Subcutaneous abdominal adipose tissue (tissue), 5 donors: ENCODE data around the gene VPS13D.
"Not testable (repeated sequence)": the region's sequence is repeated elsewhere in the genome, so short reads cannot be mapped to it uniquely, and the experiment has no call there.

ENCODE experiments used
- H3K27ac ChIP-seq: one replicate; pipeline ENCODE4 v1.7.0; 2013; ENCODE audit warnings: low read depth, mild to moderate bottlenecking, inconsistent platforms, low read length, moderate library complexity
- H3K27me3 ChIP-seq, 5 donors: one replicate each; pipeline ENCODE4 v1.7.0; 2013; ENCODE audit warnings: low read length in 5 of 5, inconsistent platforms in 1 of 5; ENCODE audit not compliant: control insufficient read depth in 5 of 5, insufficient read depth in 4 of 5
- H3K36me3 ChIP-seq, 5 donors: one replicate each; pipeline ENCODE4 v1.7.0; 2013; ENCODE audit warnings: low read length in 5 of 5; ENCODE audit not compliant: control insufficient read depth in 5 of 5, insufficient read depth in 5 of 5
- H3K4me1 ChIP-seq, 5 donors: one replicate each; pipeline ENCODE4 v1.7.0; 2013; ENCODE audit warnings: low read length in 5 of 5, mild to moderate bottlenecking in 3 of 5, moderate library complexity in 1 of 5; ENCODE audit not compliant: control insufficient read depth in 5 of 5, insufficient read depth in 5 of 5
- H3K4me3 ChIP-seq, 5 donors: one replicate each; pipeline ENCODE4 v1.7.0; 2013; ENCODE audit warnings: low read length in 5 of 5, low read depth in 1 of 5
- H3K9ac ChIP-seq, 5 donors: one replicate each; pipeline ENCODE4 v1.7.0; 2013; ENCODE audit warnings: low read length in 5 of 5, mild to moderate bottlenecking in 4 of 5, moderate library complexity in 3 of 5
- H3K9me3 ChIP-seq, 5 donors: one replicate each; pipeline ENCODE4 v1.7.0; 2013; ENCODE audit warnings: low read length in 5 of 5; ENCODE audit not compliant: control insufficient read depth in 5 of 5
- donor health status: healthy.
- donor health status: healthy.
- donor health status: healthy.
- donor health status: healthy.
- donor health status: healthy.

The VPS13D gene

GRCh38 chr1:12464045-12464461 lies 234.2 kb downstream of the VPS13D start:
- H3K36me3 ChIP-seq, result peaks cover 0 to 31% (median 4%) of the 10 kb centered on the region in 5 donors
- peak overlapping the region; percentile 77 for H3K27ac ChIP-seq
- H3K4me3 ChIP-seq, result no peak overlapping the region
- no peaks in the 10 kb centered on the region for H3K27me3 ChIP-seq
- H3K9ac ChIP-seq, result peak overlapping the region in 1 of 5 donors; percentile 78
- H3K4me1 ChIP-seq, result peaks cover 13 to 53% (median 44%) of the 10 kb centered on the region in 5 donors
- H3K9me3 ChIP-seq, result no peaks in the 10 kb centered on the region

GRCh38 chr1:12464598-12465056 lies 234.8 kb downstream of the VPS13D start:
- Histone ChIP-seq H3K27me3 (no peaks in the 10 kb centered on the region), H3K4me3 (no peak overlapping the region), H3K9ac (peak overlapping the region in 2 of 5 donors; percentile 23 to 78), H3K36me3 (peaks cover 0 to 29% (median 3%) of the 10 kb centered on the region in 5 donors), H3K4me1 (peaks cover 13 to 52% (median 46%) of the 10 kb centered on the region in 5 donors), H3K27ac (peak overlapping the region; percentile 77), H3K9me3 (no peaks in the 10 kb centered on the region)

- Histone ChIP-seq H3K4me1 (peaks cover 17 to 54% (median 50%) of the 10 kb centered on the region in 5 donors), H3K27me3 (no peaks in the 10 kb centered on the region), H3K27ac (peak overlapping the region; percentile 77), H3K36me3 (peaks cover 0 to 26% (median 3%) of the 10 kb centered on the region in 5 donors), H3K9me3 (no peaks in the 10 kb centered on the region), H3K4me3 (no peak overlapping the region), H3K9ac (peak overlapping the region in 1 of 5 donors; percentile 15)
Observed at GRCh38 chr1:12465126-12465525, 235.3 kb downstream of the VPS13D start.

DNA sequence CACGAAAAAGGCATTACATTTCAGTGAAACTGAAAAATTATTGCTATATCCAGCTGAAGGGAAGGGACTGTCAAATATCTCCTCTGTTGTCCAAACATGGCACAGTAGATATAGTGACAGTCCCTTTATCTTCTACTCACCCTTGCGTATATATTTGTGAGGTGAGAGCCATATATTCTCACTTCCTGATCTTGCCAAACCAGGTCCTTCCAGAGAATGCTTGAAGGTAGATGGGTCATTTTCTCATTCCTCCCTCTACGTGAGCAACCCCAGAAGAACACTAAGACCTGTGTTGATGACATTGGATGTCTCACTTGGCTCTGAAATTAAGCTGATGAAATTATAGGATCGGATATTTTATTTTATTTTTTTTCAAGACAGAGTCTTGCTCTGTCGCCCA lies 237.0 kb downstream of the VPS13D start:
- H3K27me3 ChIP-seq, result no peaks in the 10 kb centered on the region
- no peak overlapping the region for H3K9ac ChIP-seq
- peaks cover 0 to 25% (median 3%) of the 10 kb centered on the region in 5 donors for H3K36me3 ChIP-seq
- H3K4me3 ChIP-seq, result no peak overlapping the region
- H3K9me3 ChIP-seq, result no peaks in the 10 kb centered on the region
- peaks cover 11 to 42% (median 38%) of the 10 kb centered on the region in 5 donors for H3K4me1 ChIP-seq
- H3K27ac ChIP-seq, result no peak overlapping the region

DNA sequence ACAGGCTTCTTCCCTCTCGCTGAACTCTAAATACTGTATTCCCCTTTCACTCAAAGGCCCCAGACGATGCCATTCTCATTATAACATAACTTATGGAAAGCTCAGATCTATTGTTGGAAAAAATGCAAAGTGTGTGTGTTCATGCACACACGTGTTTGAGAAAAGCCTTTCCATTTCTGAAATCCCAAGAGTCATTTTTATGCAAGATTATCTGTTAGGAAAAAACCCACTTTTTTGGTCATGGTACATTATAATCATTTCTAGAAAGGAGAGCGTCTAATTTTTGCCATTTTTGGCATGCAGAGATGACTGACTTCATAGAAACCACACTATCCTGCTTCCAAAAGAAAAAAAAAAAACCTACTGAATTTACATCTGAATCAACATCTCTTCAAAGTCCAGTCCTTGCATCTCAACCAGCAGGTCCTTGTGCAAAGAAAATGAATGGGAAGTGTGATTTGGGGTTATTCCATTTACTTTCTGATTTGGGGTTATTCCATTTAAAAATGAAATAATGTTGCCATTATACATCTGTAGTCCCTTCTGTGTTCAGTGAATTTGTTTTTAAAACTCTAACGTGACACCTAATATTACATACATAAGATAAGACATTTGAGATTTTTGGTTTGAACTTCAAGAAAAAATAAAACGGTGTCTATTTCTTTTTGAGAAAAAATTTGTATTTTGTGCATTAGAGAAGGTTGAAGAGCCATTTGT lies 237.9 kb downstream of the VPS13D start:
- H3K36me3 ChIP-seq, result peaks cover 0 to 18% (median 3%) of the 10 kb centered on the region in 5 donors

DNA sequence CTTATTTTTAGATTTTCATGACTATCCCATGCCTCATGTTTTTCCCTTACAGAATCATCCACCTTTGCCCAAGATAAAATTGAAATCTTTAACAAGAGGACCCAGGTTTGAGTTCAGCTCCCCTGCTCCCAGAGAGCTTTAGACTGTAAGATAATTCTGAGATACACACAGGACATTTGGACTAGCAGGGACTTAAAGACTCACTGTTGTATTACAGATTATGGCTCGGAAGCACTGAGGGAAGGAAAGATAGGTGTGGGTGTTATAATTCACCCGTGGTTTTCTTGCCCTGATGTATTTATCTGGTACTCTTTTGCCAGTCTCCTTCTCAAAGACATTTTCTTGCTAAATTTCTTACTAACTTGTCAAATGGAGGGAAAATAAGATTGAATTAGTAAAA lies 238.5 kb downstream of the VPS13D start:
- Histone ChIP-seq H3K27ac (no peak overlapping the region), H3K9ac (no peak overlapping the region), H3K9me3 (no peaks in the 10 kb centered on the region), H3K4me1 (peaks cover 7 to 36% (median 32%) of the 10 kb centered on the region in 5 donors), H3K36me3 (peaks cover 0 to 14% (median 2%) of the 10 kb centered on the region in 5 donors), H3K4me3 (no peak overlapping the region), H3K27me3 (no peaks in the 10 kb centered on the region)

More for the DNA sequence above, 237.9 kb downstream of the VPS13D start:
- H3K9ac ChIP-seq, result no peak overlapping the region
- H3K27ac ChIP-seq, result no peak overlapping the region
- no peaks in the 10 kb centered on the region for H3K27me3 ChIP-seq
- no peaks in the 10 kb centered on the region for H3K9me3 ChIP-seq
- no peak overlapping the region for H3K4me3 ChIP-seq
- H3K4me1 ChIP-seq, result peaks cover 7 to 36% (median 34%) of the 10 kb centered on the region in 5 donors

- Histone ChIP-seq H3K9ac (no peak overlapping the region), H3K4me1 (peaks cover 12 to 40% (median 37%) of the 10 kb centered on the region in 5 donors), H3K27ac (no peak overlapping the region), H3K36me3 (peaks cover 0 to 10% (median 2%) of the 10 kb centered on the region in 5 donors), H3K27me3 (no peaks in the 10 kb centered on the region), H3K9me3 (no peaks in the 10 kb centered on the region), H3K4me3 (no peak overlapping the region)
Observed at GRCh38 chr1:12469493-12469892, 239.7 kb downstream of the VPS13D start.

DNA sequence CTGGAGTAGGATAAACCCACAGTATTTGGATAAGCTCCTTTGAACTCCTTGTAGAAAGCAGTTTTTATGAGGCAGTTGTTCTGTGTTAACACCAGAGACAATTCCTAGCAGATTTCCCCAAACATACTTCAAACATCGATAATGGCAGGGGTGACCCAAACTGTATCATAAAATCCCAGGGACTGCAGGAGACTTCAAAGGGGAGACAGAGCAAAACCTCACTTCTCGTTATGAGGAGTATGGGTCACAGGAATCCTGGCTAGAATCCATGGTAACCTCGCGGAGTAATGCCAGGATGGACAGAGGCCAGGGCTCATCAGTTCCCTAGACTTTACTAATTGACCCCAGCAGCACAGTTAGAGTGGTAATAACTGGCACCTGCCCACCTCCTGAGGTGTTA lies 240.2 kb downstream of the VPS13D start:
- H3K4me3 ChIP-seq, result no peak overlapping the region
- H3K4me1 ChIP-seq, result peaks cover 16 to 40% (median 37%) of the 10 kb centered on the region in 5 donors
- peaks cover 0 to 7% (median 0%) of the 10 kb centered on the region in 5 donors for H3K36me3 ChIP-seq
- H3K27me3 ChIP-seq, result no peaks in the 10 kb centered on the region
- H3K27ac ChIP-seq, result peak overlapping the region; percentile 24
- H3K9ac ChIP-seq, result no peak overlapping the region
- H3K9me3 ChIP-seq, result no peaks in the 10 kb centered on the region

- not testable (repeated sequence) for H3K9ac ChIP-seq, H3K27ac ChIP-seq, H3K27me3 ChIP-seq, H3K9me3 ChIP-seq, H3K36me3 ChIP-seq, H3K4me3 ChIP-seq
- H3K4me1 ChIP-seq, result peaks cover 24 to 47% (median 44%) of the 10 kb centered on the region in 5 donors
Observed at GRCh38 chr1:12470916-12471315, 241.1 kb downstream of the VPS13D start.

DNA sequence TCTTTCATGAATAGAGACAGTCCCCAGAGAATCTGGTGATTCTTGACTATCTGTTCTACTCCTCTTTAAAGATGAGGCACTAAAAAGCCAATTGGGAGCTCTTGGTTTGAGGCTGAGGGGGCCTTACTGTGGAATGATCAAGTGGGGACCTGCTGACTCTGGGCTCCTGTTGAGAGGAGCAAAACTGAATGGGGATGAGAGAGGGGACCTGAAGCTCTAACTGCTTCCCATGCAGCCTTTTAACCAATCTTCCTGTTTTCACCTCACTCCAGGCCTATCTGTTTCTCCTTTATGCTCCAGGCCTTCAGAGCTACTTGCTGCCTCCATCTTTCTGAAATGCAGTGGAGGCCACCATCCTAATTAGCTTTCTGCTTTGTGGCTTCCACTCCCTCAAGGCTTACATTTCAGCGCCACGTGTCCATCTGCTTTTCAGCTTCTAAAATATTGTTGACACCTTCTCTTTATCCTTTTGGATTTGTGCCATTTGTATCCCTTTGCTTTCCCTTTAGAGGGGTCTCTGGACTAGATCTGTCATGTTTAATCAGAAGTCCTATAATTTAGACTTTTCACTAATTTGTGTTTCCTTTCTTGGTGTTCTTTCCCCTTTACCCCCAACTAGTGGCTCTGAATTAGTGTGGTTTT lies 242.4 kb downstream of the VPS13D start:
- Histone ChIP-seq H3K4me1 (peaks cover 25 to 50% (median 49%) of the 10 kb centered on the region in 5 donors), H3K9me3 (no peaks in the 10 kb centered on the region), H3K27ac (peak overlapping the region; percentile 3), H3K4me3 (no peak overlapping the region), H3K36me3 (peaks cover 0 to 2% (median 0%) of the 10 kb centered on the region in 5 donors), H3K27me3 (no peaks in the 10 kb centered on the region), H3K9ac (no peak overlapping the region)
